ENCODE measurements around the gene AP3S2. TPM values are rescaled to one million over a fixed set of nuclear protein-coding genes. Genes with fewer than 3 reads are reported as not detected.

AP3S2 gene
- total and polyA plus RNA-seq, 2 of the 8 experiments (the other 6 are each of a cell fraction or from before 2014, with no cell fraction given): 19.2 to 45.4 TPM

- TF ChIP-seq CHD7 (IDR thresholded peaks at IDR 0.05; ENCODE audit: insufficient replicate concordance, low read length) (no peak), KDM1A (IDR thresholded peaks at IDR 0.05; ENCODE audit: borderline replicate concordance, low read length) (no peak), SP2 (IDR thresholded peaks at IDR 0.05; ENCODE audit: low read length) (no peak), ASH2L (IDR thresholded peaks at IDR 0.05; ENCODE audit: low read length) (peak; percentile 50), SP4 (IDR thresholded peaks at IDR 0.05; ENCODE audit: low read length) (no peak), SAP30 (IDR thresholded peaks at IDR 0.05; ENCODE audit: insufficient read depth, insufficient replicate concordance, low read length) (no peak), RBBP5 (IDR thresholded peaks at IDR 0.05; ENCODE audit: borderline replicate concordance, low read depth, low read length) (no peak), EP300 (IDR thresholded peaks at IDR 0.05; ENCODE audit: borderline replicate concordance in 1 of 2, low read depth in 2 of 2, low read length in 2 of 2) (no peak), JUND (IDR thresholded peaks at IDR 0.05; ENCODE audit: low read length) (no peak), GABPA (IDR thresholded peaks at IDR 0.05; ENCODE audit: borderline replicate concordance, insufficient read depth, low read length) (no peak), MAX (IDR thresholded peaks at IDR 0.05) (peak; percentile 30; the same call in 1 of the 2 replicates)
These were observed 18.4 kb upstream of the AP3S2 start (continued) for GRCh38 chr15:89912145-89912673.
